Measurements from ENCODE around the gene RGS7.

DNA sequence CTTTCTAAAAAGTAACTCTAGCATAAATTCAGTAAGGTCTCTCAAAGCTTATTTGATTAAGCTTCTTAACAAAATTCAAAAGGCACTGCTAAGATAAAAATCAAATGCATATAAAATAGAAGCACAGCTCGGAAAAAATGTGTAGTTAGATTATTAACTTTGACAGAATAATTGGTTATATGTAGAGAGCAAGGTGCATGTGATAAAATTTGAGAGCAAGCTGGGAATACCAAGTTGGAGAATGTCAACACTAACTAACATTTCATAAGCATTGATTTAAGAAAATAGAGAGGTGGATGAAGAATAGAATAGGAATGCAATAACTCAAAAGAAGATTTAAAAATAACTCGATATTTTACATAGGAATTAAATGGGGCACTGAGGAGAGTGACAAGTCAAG, 540.5 kb downstream of the RGS7 start:
- TF ChIP-seq JUND (IDR thresholded peaks at IDR 0.05; ENCODE audit: low read depth, low read length) (no peak), TAF1 (IDR thresholded peaks at IDR 0.05; ENCODE audit: borderline replicate concordance, low read depth, low read length) (no peak), BCL11A (IDR thresholded peaks at IDR 0.05; ENCODE audit: low read depth, low read length) (no peak), EZH2 (IDR thresholded peaks at IDR 0.05; ENCODE audit: borderline replicate concordance, control insufficient read depth, low read depth, low read length) (no peak), E4F1 (IDR thresholded peaks at IDR 0.05; ENCODE audit: borderline replicate concordance, partially characterized antibody) (no peak), POLR2A (IDR thresholded peaks at IDR 0.05; ENCODE audit: low read depth, low read length) (no peak), ZNF24 (IDR thresholded peaks at IDR 0.05) (no peak), RAD51 (IDR thresholded peaks at IDR 0.05) (no peak)
- TF ChIP-seq, protein P1, sequence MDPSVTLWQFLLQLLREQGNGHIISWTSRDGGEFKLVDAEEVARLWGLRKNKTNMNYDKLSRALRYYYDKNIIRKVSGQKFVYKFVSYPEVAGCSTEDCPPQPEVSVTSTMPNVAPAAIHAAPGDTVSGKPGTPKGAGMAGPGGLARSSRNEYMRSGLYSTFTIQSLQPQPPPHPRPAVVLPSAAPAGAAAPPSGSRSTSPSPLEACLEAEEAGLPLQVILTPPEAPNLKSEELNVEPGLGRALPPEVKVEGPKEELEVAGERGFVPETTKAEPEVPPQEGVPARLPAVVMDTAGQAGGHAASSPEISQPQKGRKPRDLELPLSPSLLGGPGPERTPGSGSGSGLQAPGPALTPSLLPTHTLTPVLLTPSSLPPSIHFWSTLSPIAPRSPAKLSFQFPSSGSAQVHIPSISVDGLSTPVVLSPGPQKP (IDR thresholded peaks at IDR 0.05; ENCODE audit: low read depth, low read length) = no peak

Data from GM12878 (cell line).